HCT116 (cell line): ENCODE results near the gene DCTN5.

Experiments
- RAD21 ChIP-seq: IDR thresholded peaks from 2 replicates; pipeline ENCODE4 v1.6.1; 2012; ENCODE audit warnings: low read depth, mild to moderate bottlenecking
- YY1 ChIP-seq: IDR thresholded peaks from 2 replicates; pipeline ENCODE4 v1.6.1; 2011; ENCODE audit warnings: low read length, low read depth, moderate library complexity, mild to moderate bottlenecking; ENCODE audit not compliant: insufficient replicate concordance; ENCODE audit errors: extremely low read depth
- TF ChIP-seq, protein P1 (sequence below): IDR thresholded peaks from 2 replicates; pipeline ENCODE4 v1.6.1; 2011; ENCODE audit warnings: mild to moderate bottlenecking, low read length, moderate library complexity; ENCODE audit not compliant: insufficient replicate concordance; ENCODE audit errors: extremely low read depth
- TF ChIP-seq, protein P2 (sequence below), 3 experiments: fragments of 200-600 bp in 1 of 3; sonication (generic) in 1 of 3; IDR thresholded peaks in 2 of 3; conservative IDR thresholded peaks in 1 of 3; 2 replicates each; pipeline ENCODE4 v1.5.1; 2012 to 2017; ENCODE audit warnings: low read depth in 2 of 3, low read length in 2 of 3, antibody characterized with exemption in 1 of 3, borderline replicate concordance in 1 of 3, control low read depth in 1 of 3, mild to moderate bottlenecking in 1 of 3, mixed read lengths in 1 of 3, mixed run types in 1 of 3, moderate library complexity in 1 of 3; ENCODE audit not compliant: insufficient read depth in 1 of 3

DNA sequence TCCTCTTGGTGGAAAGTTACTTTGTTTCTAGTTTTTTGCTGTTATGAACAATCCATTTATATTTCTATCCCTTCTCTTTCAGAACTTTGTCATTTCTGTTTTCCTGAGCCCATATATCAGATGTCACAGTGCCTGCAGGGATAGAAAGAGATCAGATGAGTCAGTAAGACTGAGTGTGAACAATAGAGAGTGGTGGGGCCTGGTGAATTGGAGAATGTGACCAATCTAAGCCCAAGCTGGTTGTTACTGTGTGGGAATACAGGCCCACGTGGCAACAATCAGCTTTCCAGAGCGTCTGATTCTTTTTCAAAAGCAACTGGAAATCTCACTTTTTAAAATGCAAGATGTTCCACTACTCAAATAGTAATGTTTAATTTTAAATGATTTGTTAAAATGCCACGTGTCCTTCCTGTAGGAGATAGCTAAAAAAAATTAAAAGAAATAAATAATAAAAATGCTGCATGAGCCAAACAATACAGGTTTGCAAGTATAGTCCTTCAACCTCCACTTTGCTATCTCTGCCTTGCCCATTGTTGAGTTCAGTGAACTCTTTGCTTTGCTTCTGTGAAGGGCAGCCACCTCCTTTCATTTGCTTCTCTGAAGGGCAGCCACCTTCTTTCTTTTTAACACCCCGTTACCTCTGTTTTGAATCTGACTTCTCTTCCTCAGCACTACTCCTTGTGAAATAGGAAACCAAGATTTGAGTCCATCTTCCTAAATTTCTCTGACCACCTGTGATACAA, 9.6 kb downstream of the DCTN5 start:
- TF ChIP-seq, protein P1, sequence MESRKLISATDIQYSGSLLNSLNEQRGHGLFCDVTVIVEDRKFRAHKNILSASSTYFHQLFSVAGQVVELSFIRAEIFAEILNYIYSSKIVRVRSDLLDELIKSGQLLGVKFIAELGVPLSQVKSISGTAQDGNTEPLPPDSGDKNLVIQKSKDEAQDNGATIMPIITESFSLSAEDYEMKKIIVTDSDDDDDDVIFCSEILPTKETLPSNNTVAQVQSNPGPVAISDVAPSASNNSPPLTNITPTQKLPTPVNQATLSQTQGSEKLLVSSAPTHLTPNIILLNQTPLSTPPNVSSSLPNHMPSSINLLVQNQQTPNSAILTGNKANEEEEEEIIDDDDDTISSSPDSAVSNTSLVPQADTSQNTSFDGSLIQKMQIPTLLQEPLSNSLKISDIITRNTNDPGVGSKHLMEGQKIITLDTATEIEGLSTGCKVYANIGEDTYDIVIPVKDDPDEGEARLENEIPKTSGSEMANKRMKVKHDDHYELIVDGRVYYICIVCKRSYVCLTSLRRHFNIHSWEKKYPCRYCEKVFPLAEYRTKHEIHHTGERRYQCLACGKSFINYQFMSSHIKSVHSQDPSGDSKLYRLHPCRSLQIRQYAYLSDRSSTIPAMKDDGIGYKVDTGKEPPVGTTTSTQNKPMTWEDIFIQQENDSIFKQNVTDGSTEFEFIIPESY: no peak
- TF ChIP-seq, protein P2, sequence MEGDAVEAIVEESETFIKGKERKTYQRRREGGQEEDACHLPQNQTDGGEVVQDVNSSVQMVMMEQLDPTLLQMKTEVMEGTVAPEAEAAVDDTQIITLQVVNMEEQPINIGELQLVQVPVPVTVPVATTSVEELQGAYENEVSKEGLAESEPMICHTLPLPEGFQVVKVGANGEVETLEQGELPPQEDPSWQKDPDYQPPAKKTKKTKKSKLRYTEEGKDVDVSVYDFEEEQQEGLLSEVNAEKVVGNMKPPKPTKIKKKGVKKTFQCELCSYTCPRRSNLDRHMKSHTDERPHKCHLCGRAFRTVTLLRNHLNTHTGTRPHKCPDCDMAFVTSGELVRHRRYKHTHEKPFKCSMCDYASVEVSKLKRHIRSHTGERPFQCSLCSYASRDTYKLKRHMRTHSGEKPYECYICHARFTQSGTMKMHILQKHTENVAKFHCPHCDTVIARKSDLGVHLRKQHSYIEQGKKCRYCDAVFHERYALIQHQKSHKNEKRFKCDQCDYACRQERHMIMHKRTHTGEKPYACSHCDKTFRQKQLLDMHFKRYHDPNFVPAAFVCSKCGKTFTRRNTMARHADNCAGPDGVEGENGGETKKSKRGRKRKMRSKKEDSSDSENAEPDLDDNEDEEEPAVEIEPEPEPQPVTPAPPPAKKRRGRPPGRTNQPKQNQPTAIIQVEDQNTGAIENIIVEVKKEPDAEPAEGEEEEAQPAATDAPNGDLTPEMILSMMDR (IDR thresholded peaks at IDR 0.05 in 2 of 3, conservative IDR thresholded peaks at IDR 0.05 in 1 of 3; ENCODE audit: borderline replicate concordance in 1 of 3, insufficient read depth in 1 of 3, low read depth in 2 of 3, low read length in 2 of 3): no peak
- TF ChIP-seq RAD21 (no peak), YY1 (no peak)
